ENCODE measurements around the gene GYPE.
"Not testable (repeated sequence)": the region's sequence is repeated elsewhere in the genome, so short reads cannot be mapped to it uniquely, and the experiment has no call there.

Gene GYPE

GRCh38 chr4:143870523-143871268 is 34.7 kb downstream of the GYPE start:
- in situ Hi-C loops (cut with HindIII; ENCODE audit: low sequenced_read_pairs) = not testable (repeated sequence)

GRCh38 chr4:143869925-143870324 is 35.4 kb downstream of the GYPE start:
- in situ Hi-C loops (cut with HindIII; ENCODE audit: low sequenced_read_pairs) = not testable (repeated sequence)

- in situ Hi-C loops (cut with HindIII; ENCODE audit: low sequenced_read_pairs) = not testable (repeated sequence)
Measured at GRCh38 chr4:143862716-143863115, 42.6 kb downstream of the GYPE start.

GRCh38 chr4:143858456-143858855 is 46.9 kb downstream of the GYPE start:
- in situ Hi-C loops (cut with HindIII; ENCODE audit: low sequenced_read_pairs) = no loop called here

- in situ Hi-C loops (cut with HindIII; ENCODE audit: low sequenced_read_pairs) = not testable (repeated sequence)
Measured at GRCh38 chr4:143857391-143858336, 47.7 kb downstream of the GYPE start.

GRCh38 chr4:143856017-143856557 is 49.3 kb downstream of the GYPE start:
- in situ Hi-C loops (cut with HindIII; ENCODE audit: low sequenced_read_pairs) = not testable (repeated sequence)

GRCh38 chr4:143854645-143855044 is 50.7 kb downstream of the GYPE start:
- in situ Hi-C loops (cut with HindIII; ENCODE audit: low sequenced_read_pairs) = not testable (repeated sequence)

- in situ Hi-C loops (cut with HindIII; ENCODE audit: low sequenced_read_pairs) = not testable (repeated sequence)
Measured at GRCh38 chr4:143849296-143849695, 56.1 kb downstream of the GYPE start.

GRCh38 chr4:143843506-143843832 is 61.9 kb downstream of the GYPE start:
- in situ Hi-C loops (cut with HindIII; ENCODE audit: low sequenced_read_pairs) = not testable (repeated sequence)

GRCh38 chr4:143842624-143843505 is 62.5 kb downstream of the GYPE start:
- in situ Hi-C loops (cut with HindIII; ENCODE audit: low sequenced_read_pairs) = not testable (repeated sequence)

GRCh38 chr4:143839413-143839812 is 65.9 kb downstream of the GYPE start:
- in situ Hi-C loops (cut with HindIII; ENCODE audit: low sequenced_read_pairs) = not testable (repeated sequence)

GRCh38 chr4:143834196-143834595 is 71.2 kb downstream of the GYPE start:
- in situ Hi-C loops (cut with HindIII; ENCODE audit: low sequenced_read_pairs) = not testable (repeated sequence)

- in situ Hi-C loops (cut with HindIII; ENCODE audit: low sequenced_read_pairs) = not testable (repeated sequence)
Measured at GRCh38 chr4:143833676-143834075, 71.7 kb downstream of the GYPE start.

GRCh38 chr4:143830576-143830975 is 74.8 kb downstream of the GYPE start:
- in situ Hi-C loops (cut with HindIII; ENCODE audit: low sequenced_read_pairs) = not testable (repeated sequence)

- in situ Hi-C loops (cut with HindIII; ENCODE audit: low sequenced_read_pairs) = not testable (repeated sequence)
Measured at GRCh38 chr4:143829239-143829620, 76.1 kb downstream of the GYPE start.
